A549 treated with RU486 at 1 μM for 4 hours (cell line): Measurements from ENCODE around the gene ZSCAN9. TPM values are rescaled to one million over a fixed set of nuclear protein-coding genes. Genes with fewer than 3 reads are reported as not detected.

Source experiments
- total RNA-seq: library from RNA; stranded (reverse); fragments of 200-300 nt; extraction: Qiagen RNA extraction; gene quantifications from 5 replicates; pipeline ENCODE4 v1.2.3, GENCODE V29; 2022; ENCODE audit warnings: low read depth

The ZSCAN9 gene
- 5.2 to 8.8 TPM (median 7.4 TPM) in 5 replicates for total RNA-seq

GRCh38 chr6:28225056-28225834 lies at the start of gene ZSCAN9:
Gene ZSCAN9 (plus strand): TSS chr6:28225275. CDS start chr6:28227085, 1,810 bp downstream.

GRCh38 chr6:28252009-28252975 lies 27.2 kb downstream of the ZSCAN9 start, which contains the start of gene ZKSCAN4:
Gene ZKSCAN4 (minus strand): TSS chr6:28252269. CDS start chr6:28251980, 289 bp downstream.

GRCh38 chr6:28258877-28259777 lies 34.1 kb downstream of the ZSCAN9 start, which contains the start of gene NKAPL:
Gene NKAPL (plus strand): TSS chr6:28259297. CDS start chr6:28259372, 75 bp downstream.

GRCh38 chr6:28266962-28267694 lies 42.1 kb downstream of the ZSCAN9 start, which contains the start of gene ZSCAN26:
Gene ZSCAN26 (plus strand): TSS chr6:28267143. CDS start chr6:28271920, 4,777 bp downstream.

GRCh38 chr6:28281288-28282064 lies 56.4 kb downstream of the ZSCAN9 start, which contains the start of gene PGBD1:
Gene PGBD1 (plus strand): TSS chr6:28281572. CDS start chr6:28283814, 2,242 bp downstream.

Other genes with a start within 250 kb of the ZSCAN9 start
- 0.96 to 1.4 TPM (median 1.1 TPM) in 5 replicates for gene ZNF165, start 144.7 kb upstream of the ZSCAN9 start, total RNA-seq
- 4.0 to 5.2 TPM (median 4.9 TPM) in 5 replicates for gene ZSCAN16, start 100.7 kb upstream of the ZSCAN9 start, total RNA-seq
- gene ZKSCAN8, start 83.4 kb upstream of the ZSCAN9 start, total RNA-seq: 2.5 to 5.8 TPM (median 5.6 TPM) in 5 replicates
- gene ZKSCAN4, start 27.0 kb downstream of the ZSCAN9 start, total RNA-seq: 2.1 to 3.1 TPM (median 2.6 TPM) in 5 replicates
- gene NKAPL, start 34.0 kb downstream of the ZSCAN9 start, total RNA-seq: not detected in 5 replicates
- 4.4 to 7.3 TPM (median 5.3 TPM) in 5 replicates for gene ZSCAN26, start 41.9 kb downstream of the ZSCAN9 start, total RNA-seq
- 4.2 to 5.6 TPM (median 4.9 TPM) in 5 replicates for gene PGBD1, start 56.3 kb downstream of the ZSCAN9 start, total RNA-seq
- 1.4 to 3.2 TPM (median 2.4 TPM) in 5 replicates for gene ZSCAN31, start 110.9 kb downstream of the ZSCAN9 start, total RNA-seq
- 1.3 to 1.9 TPM (median 1.6 TPM) in 5 replicates for gene ZKSCAN3, start 124.7 kb downstream of the ZSCAN9 start, total RNA-seq
- 1.2 to 2.0 TPM (median 1.6 TPM) in 5 replicates for gene ZSCAN12, start 174.5 kb downstream of the ZSCAN9 start, total RNA-seq
- not detected in 5 replicates for gene ZSCAN23, start 218.2 kb downstream of the ZSCAN9 start, total RNA-seq